Measurements from ENCODE around the gene OTUD1. TPM values are rescaled to one million over a fixed set of nuclear protein-coding genes. Genes with fewer than 3 reads are reported as not detected.
"Not testable (repeated sequence)": the region's sequence is repeated elsewhere in the genome, so short reads cannot be mapped to it uniquely, and the experiment has no call there.

OTUD1 gene, protein sequence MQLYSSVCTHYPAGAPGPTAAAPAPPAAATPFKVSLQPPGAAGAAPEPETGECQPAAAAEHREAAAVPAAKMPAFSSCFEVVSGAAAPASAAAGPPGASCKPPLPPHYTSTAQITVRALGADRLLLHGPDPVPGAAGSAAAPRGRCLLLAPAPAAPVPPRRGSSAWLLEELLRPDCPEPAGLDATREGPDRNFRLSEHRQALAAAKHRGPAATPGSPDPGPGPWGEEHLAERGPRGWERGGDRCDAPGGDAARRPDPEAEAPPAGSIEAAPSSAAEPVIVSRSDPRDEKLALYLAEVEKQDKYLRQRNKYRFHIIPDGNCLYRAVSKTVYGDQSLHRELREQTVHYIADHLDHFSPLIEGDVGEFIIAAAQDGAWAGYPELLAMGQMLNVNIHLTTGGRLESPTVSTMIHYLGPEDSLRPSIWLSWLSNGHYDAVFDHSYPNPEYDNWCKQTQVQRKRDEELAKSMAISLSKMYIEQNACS
- total RNA-seq (2014; rRNA removed; shearing (Covaris generic)) (4.2 and 8.1 TPM in 2 replicates), polyA plus RNA-seq (2016; fragmentation: Nextera tagmentation; extraction: Ambion mirVana) (2.1 and 2.9 TPM in 2 replicates)

DNA sequence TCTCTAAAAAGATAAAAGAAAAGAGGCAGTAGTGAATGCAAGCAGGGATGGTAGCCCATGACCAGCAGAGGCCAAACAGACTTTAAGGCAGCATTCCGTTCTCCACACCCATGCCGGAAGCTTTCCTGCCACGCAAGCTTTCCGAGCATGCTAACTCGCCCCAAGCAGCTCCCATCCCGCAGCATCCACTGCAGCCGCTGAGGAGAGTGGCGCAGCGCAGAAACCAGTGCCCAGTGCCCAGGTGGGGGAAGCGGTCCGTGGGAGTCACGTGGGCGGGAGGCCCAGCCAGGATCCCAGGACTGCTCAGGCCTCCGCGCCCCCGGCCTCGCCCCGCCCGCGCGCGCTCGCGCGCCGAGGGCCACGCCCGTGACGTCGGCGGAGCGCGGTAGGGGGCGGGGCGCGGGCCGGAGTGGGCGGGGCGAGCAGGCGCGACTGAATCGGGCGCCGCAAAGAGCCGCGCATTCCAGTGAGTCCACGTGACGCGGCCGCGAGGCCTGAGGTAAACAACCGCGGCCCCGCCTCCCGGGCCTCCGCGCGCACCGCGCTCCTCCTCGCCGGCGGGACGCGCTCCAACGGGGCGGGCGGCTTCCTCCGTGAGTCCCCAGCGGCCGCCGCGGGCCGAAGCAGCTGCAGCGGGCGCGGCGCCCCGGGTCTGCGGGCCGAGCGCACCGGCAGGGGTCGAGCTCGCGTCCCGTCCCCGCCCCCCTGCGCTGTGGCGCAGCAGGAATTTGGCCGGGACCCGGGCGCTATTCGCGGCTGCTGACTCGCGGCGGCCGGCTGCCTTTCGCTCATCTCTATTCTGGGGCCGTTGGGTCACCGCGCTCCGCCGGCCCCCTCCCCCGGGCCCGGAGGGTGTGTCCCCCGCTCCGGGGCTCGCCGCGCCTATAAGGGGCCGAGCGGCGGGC, at the start of gene OTUD1:
TSS of gene OTUD1 (plus strand) at position 529 of the 905 bp plus-strand sequence. CDS start 383 bp downstream, outside the sequence.
- H3F3A ChIP-seq (ENCODE audit: insufficient read depth) = peaks cover 24% of the 10 kb centered on the region
- H3K4me1 ChIP-seq (ENCODE audit: insufficient read depth) = peaks cover 28% of the 10 kb centered on the region
- H3K4me3 ChIP-seq = peak within 1 kb of the TSS; percentile 79
- WGBS, 2 experiments (ENCODE audit: low coverage in 1 of 2, low lambda C conversion rate in 2 of 2, missing lambda C conversion rate in 2 of 2) = 3% methylated on average over 55 to 70 of the region's 115 CpGs
- H2AFZ ChIP-seq = peak within 1 kb of the TSS; percentile 69
- H3K9me2 ChIP-seq (ENCODE audit: insufficient read depth) = no peaks in the 10 kb centered on the region
- H3K9ac ChIP-seq = peak within 1 kb of the TSS; percentile 89
- no peaks in the 10 kb centered on the region for H3K9me3 ChIP-seq (ENCODE audit: low read depth)
- H3K36me3 ChIP-seq (ENCODE audit: low read depth) = no peaks in the 10 kb centered on the region
- DNase-seq = peak; percentile 99
- peaks cover 23% of the 10 kb centered on the region for H3K79me2 ChIP-seq (ENCODE audit: insufficient read depth)
- peak within 1 kb of the TSS; percentile 80 for H3K4me2 ChIP-seq (ENCODE audit: unreplicated experiment)
- H3K27ac ChIP-seq = peak within 1 kb of the TSS; percentile 64
- in situ Hi-C loops (cut with MboI) = no loop called here
- H4K20me1 ChIP-seq (ENCODE audit: insufficient read depth) = peaks cover 10% of the 10 kb centered on the region; the same call in 1 of the 2 replicates
- TF ChIP-seq EZH2 (IDR thresholded peaks at IDR 0.05; ENCODE audit: insufficient read depth, poor library complexity, severe bottlenecking) = no peak
- H3K27me3 ChIP-seq (replicated peaks; ENCODE audit: insufficient read depth) = no peaks in the 10 kb centered on the region

DNA sequence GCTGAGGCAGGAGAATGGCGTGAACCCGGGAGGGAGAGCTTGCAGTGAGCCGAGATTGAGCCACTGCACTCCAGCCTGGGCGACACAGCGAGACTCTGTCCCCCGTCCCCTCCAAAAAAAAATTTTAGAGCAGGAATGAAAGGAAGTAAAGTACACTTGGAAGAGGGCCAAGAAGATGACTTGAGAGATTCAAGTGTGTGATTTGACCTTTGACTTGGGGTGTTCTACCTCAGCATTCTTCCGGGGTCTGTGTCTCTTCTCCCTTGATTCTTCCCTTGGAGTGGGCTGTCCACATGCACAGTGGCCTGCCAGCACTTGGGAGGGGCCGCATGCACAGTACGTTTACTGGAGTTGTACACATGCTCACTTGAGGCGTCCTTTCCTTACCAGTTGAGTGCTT, 48.5 kb upstream of the OTUD1 start:
- DNase-seq; H3K4me1 ChIP-seq (ENCODE audit: insufficient read depth); H3K4me3 ChIP-seq; H3K9me3 ChIP-seq (ENCODE audit: low read depth); H3K27me3 ChIP-seq (replicated peaks; ENCODE audit: insufficient read depth); H4K20me1 ChIP-seq (ENCODE audit: insufficient read depth); H3K4me2 ChIP-seq (ENCODE audit: unreplicated experiment); H2AFZ ChIP-seq; H3K9ac ChIP-seq; H3F3A ChIP-seq (ENCODE audit: insufficient read depth); H3K27ac ChIP-seq; H3K9me2 ChIP-seq (ENCODE audit: insufficient read depth); H3K36me3 ChIP-seq (ENCODE audit: low read depth); in situ Hi-C loops (cut with MboI); H3K79me2 ChIP-seq (ENCODE audit: insufficient read depth): not testable (repeated sequence)
- 85 to 89% methylated on average over 10 of the region's 10 CpGs for WGBS, 2 experiments (ENCODE audit: low coverage in 1 of 2, low lambda C conversion rate in 2 of 2, missing lambda C conversion rate in 2 of 2)

DNA sequence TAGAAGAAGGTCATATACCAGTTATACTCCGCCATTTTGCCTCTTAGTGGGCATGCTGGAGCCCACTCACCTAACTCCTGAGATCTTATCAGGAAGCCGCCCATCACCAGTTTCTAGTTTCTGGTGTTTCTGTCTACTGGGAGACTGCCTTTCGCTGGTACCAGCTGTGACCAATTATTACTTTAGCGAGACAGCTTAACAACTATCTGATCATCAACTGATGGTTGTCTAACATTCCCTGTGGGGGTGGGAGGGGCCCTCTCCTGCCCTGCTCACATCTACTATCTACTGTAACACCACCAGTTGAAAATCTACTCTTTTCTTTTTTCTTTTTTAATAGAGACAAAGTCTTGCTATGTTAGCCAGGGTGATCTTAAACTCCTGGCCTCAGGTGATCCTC, 48.1 kb upstream of the OTUD1 start:
- 63 to 64% methylated on average over 4 of the region's 4 CpGs for WGBS, 2 experiments (ENCODE audit: low coverage in 1 of 2, low lambda C conversion rate in 2 of 2, missing lambda C conversion rate in 2 of 2)

DNA sequence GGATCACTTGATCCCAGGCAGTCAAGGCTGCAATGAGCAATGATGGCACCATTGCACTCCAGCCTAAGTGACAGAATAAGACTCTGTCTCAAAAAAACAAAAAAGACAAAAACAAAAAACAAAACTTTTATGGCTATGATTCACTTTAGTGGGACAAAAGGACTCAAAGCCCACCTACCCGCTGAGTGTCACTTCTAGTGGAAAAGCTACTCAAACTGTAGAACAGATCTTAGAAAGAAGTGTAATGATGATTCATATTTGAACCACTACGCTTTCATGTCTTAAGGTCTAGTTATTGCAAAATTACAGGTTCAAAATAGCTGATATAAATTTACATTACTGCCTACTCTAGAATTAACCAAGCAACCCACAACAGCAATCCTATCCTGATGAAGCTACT, 47.1 kb upstream of the OTUD1 start:
- H2AFZ ChIP-seq = no peak overlapping the region
- H3K27ac ChIP-seq = no peak overlapping the region
- H3K79me2 ChIP-seq (ENCODE audit: insufficient read depth) = no peaks in the 10 kb centered on the region
- no peaks in the 10 kb centered on the region for H3K9me2 ChIP-seq (ENCODE audit: insufficient read depth)
- H3K27me3 ChIP-seq (replicated peaks; ENCODE audit: insufficient read depth) = no peaks in the 10 kb centered on the region
- H3K9me3 ChIP-seq (ENCODE audit: low read depth) = no peaks in the 10 kb centered on the region
- H3K9ac ChIP-seq = no peak overlapping the region
- TF ChIP-seq EZH2 (IDR thresholded peaks at IDR 0.05; ENCODE audit: insufficient read depth, poor library complexity, severe bottlenecking) (no peak), EZH2phosphoT487 (IDR thresholded peaks at IDR 0.05; ENCODE audit: insufficient read depth, low read depth) (no peak)
- no peaks in the 10 kb centered on the region for H3F3A ChIP-seq (ENCODE audit: insufficient read depth)
- WGBS, 2 experiments (ENCODE audit: low coverage in 1 of 2, low lambda C conversion rate in 2 of 2, missing lambda C conversion rate in 2 of 2) = 82 to 91% methylated on average over 2 of the region's 2 CpGs
- H3K36me3 ChIP-seq (ENCODE audit: low read depth) = no peaks in the 10 kb centered on the region
- no peaks in the 10 kb centered on the region for H3K4me1 ChIP-seq (ENCODE audit: insufficient read depth)
- in situ Hi-C loops (cut with MboI) = no loop called here
- H3K4me2 ChIP-seq (ENCODE audit: unreplicated experiment) = no peak overlapping the region
- no peak for DNase-seq
- no peak overlapping the region for H3K4me3 ChIP-seq
- H4K20me1 ChIP-seq (ENCODE audit: insufficient read depth) = no peaks in the 10 kb centered on the region

More for the DNA sequence above, 48.1 kb upstream of the OTUD1 start:
- Histone ChIP-seq H3K9ac (no peak overlapping the region), H3F3A (ENCODE audit: insufficient read depth) (no peaks in the 10 kb centered on the region), H4K20me1 (ENCODE audit: insufficient read depth) (no peaks in the 10 kb centered on the region), H3K9me2 (ENCODE audit: insufficient read depth) (no peaks in the 10 kb centered on the region), H3K79me2 (ENCODE audit: insufficient read depth) (no peaks in the 10 kb centered on the region), H3K4me1 (ENCODE audit: insufficient read depth) (no peaks in the 10 kb centered on the region), H3K4me2 (ENCODE audit: unreplicated experiment) (no peak overlapping the region), H3K4me3 (no peak overlapping the region), H2AFZ (no peak overlapping the region), H3K36me3 (ENCODE audit: low read depth) (no peaks in the 10 kb centered on the region), H3K27ac (no peak overlapping the region), H3K27me3 (replicated peaks; ENCODE audit: insufficient read depth) (no peaks in the 10 kb centered on the region), H3K9me3 (ENCODE audit: low read depth) (no peaks in the 10 kb centered on the region)
- no peak for DNase-seq
- no peak for TF ChIP-seq EZH2 (IDR thresholded peaks at IDR 0.05; ENCODE audit: insufficient read depth, poor library complexity, severe bottlenecking)
- no peak for TF ChIP-seq EZH2phosphoT487 (IDR thresholded peaks at IDR 0.05; ENCODE audit: insufficient read depth, low read depth)
- in situ Hi-C loops (cut with MboI) = no loop called here

All from GM23248 (cell line).